HG03460 (cell line): Measurements from ENCODE around the gene ARMC8.

ENCODE experiments used
- ATAC-seq: cut with Tn5 transposase; IDR thresholded peaks from one replicate; pipeline ENCODE4 v1.9.1; 2021; ENCODE audit not compliant: unreplicated experiment

The ARMC8 gene

DNA sequence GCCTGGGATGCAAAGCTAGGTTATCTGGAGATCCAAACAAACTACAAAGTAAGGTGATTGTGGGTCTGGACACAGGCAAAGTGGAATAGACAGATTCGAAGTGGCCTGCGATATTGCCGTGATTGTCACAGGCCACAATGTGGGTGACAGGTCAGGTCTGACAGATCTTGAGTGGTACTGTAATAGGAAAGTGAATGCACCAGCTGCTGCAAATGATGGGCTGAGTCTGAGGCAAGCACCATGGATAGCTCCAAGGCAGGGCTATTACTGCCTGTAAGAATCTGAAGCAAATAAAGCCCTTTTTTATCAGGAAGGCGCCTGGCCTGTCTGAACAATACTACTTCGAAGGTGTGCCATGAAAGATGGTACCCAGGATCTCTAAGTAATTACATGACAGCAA lies 10.0 kb downstream of the ARMC8 start:
- ATAC-seq: no peak

DNA sequence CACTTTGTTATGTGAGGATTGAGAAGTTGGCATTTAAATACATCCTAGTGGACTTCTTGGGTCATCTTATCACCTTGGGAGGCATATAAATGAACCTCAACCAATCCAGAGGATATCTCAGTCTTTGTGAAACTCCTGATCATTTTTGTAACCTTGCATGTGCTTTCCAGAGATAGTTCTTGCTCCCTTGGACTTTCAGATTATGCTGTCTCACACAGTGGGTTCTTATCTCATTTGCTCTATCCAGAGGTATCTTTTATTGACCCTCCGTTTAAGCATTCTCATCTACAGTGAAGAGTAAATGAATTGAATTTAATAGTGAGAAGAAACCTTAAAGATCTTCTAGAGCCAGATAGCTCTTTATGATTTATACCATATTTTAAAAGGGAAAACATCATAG lies 10.4 kb downstream of the ARMC8 start:
- ATAC-seq: no peak

DNA sequence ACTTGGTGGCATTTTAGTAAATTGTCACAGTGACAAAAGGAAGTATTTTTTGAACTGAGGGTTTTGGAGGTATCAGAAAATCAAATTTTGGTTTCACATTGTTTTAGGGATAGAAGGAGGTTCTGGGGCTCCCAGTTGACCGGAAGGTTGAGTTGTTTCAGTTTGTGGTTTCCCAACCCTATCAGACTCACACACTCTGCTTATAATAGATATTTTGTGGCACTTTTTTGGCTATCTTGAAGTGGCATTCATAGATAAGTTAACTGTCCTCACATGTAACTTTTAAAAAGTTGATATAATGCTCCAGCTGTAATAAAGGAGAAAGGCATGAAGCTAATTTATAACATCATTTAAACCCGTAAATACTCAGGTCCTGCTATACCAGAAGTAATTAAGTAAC lies 12.8 kb downstream of the ARMC8 start:
- no peak for ATAC-seq

DNA sequence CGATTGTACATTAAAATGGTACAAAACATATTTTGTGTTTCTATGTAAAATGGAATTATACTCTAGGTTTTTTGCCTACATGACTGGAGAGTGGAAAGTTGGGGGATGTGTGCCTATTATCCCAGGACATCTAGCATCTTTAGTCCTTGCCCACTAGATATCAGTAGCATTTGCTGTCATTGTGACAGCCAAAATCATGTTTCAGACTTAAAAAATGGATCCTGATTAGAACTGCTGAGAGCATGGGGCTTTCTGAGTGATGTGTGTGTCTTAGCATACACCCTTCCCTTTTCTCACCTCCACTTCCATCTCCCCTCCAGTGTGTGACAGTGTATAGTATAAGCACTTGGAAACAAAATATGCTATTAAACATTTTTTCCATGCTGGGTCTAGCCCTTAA lies 13.3 kb downstream of the ARMC8 start:
- no peak for ATAC-seq

DNA sequence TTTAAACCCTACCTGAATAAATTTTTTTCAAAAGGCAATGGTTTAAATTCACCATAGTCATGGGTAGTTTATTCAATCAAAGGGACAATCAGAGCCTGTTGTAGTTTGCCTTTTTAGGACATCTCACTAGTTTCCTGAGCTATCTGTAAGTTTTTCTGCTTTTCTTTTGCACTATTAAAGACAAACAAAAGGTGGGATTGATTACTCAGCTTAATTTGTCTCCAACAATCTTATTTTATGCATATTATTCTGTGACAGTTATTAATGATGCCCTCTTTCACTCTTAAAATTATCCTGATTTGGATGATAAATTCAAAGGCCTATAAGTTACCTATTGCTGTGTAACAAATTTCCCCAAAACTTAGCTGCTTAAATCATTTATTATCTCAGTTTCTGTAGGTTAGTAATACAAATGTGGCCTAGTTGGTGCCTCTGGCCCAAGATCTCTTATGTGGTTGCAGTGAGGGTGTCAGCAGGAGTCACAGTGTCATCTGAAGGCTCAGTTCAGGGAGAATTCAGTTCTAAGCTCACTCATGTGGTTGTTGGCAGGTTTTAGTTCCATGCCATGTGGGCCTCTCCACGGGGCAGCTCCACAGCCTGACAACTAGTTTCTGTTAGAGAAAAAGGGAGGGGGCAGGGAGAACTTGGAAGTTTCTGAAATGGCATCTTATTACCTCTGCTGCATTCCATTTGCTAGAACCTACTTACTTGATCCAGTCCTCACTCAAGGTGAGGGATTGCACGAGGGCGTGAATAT lies 16.0 kb downstream of the ARMC8 start:
- ATAC-seq: no peak

DNA sequence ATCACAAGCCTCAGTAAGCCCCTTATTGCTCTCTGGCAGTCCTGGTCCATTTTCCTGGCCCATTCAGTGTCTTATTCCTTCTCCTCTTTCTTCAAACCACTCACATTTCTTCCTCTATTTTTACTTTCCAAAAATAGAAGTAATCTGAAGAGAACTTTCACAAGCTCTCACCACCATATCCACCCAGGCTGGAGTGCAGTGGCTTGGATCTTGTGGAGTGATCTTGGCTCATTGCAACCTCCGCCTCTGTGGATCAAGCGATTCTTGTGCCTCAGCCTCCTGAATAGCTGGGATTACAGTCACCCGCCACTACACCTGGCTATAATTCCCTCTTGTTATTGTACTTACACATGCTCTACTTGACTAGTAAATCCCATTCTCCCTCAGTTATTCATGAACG lies 16.8 kb downstream of the ARMC8 start:
- no peak for ATAC-seq

DNA sequence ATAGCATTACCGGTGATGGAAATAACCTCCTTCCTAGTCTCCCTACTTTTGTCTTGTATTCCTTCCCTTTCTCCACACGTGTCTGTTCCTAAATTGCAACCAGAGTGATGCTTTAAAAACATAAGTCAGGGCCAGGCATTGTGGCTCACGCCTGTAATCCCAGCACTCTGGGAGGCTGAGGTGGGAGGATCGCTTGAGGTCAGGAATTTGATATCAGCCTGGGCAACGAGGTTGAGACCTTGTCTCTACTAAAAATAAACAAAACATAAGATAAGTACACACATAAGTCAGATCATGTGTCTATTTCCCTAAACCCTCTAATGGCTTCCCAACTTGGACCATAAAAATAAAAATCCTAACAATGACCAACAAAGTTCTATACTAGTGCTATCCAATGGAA lies 18.4 kb downstream of the ARMC8 start:
- no peak for ATAC-seq

DNA sequence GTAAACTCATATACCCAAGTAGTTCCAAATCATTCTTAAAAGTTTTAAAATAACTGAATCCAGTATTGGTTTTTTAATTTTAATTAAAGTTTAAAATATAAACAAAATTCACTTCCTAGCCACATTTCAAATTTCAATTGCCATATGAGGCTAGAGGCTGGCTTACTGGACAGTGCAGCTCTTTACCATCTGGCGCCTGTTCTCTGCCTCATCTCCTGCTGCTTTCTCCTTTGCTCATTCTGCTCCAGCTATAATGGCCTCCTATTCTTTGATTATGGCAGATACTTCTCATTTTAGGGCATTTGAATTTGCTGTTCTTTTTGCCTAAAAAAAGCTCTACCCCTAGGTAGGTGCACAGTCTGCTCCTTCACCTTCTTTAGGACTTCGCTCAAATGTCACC lies 19.1 kb downstream of the ARMC8 start:
- no peak for ATAC-seq

DNA sequence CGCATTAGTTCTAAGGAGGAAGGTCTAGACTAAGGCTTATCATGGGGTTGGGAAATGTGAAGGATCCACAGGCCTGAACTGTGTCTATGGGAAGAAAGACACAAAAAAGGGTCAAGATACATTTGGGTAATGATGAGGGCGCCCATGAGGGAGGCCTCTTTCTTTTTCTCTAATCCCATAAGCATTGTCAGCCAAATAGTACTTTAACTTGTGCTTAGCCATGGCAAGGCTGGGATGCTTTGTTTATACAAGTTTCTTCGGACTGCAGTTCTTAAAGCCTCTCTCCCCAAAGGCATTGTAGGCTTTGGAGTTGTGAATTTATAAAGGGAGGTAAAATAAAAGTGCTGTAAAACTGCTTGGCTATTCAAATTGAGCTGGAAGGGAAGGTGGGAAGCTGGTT lies 23.4 kb downstream of the ARMC8 start:
- ATAC-seq: no peak

DNA sequence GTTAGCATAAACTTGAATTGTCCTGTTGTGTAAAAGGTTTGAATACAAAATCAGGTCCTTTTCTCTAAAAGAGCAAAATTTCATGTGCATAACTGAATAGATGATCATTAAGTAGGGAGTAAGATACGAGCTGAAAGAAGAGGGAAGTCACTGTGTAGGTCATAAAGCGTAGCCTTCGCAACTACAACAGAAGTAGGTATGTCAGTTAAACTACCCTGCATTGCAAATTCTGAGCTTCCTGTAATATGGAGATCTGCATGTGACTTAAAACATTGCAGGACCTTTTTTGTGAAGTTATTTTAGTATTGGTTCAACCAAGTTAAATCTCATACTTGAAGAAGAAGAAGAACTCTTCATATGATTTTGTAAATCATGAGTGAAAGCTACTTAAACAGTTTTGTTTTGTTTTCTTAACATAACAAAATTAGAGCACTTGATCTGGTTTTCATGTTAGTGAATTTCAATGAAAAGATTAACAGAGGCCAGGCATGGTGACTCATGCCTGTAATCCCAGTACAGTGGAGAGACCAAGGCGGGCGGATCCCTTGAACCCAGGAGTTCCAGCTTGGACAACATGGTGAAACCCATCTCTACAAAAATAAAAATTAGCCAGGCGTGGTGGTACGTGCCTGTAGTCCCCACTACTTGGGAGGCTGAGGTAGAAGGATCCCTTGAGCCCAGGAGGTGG lies 26.4 kb downstream of the ARMC8 start:
- no peak for ATAC-seq

DNA sequence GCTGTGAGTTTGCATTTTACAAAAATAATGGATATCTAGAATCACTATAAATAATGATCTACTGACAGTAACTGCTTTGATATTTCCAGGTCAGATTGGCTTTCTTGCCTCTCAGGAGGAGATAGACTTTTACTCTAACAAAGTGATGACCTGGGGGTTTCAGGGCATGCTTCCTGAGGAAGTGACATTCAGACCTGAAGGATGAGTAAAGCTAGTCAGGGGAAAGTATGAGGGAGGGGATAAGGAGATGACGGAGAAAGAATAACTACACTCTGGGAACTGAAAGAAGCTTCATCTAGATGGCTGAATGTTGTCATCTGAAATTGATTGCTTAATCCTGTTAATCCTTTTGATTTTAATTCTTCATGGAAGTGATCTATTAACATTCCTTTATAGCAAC lies 32.2 kb downstream of the ARMC8 start:
- no peak for ATAC-seq

DNA sequence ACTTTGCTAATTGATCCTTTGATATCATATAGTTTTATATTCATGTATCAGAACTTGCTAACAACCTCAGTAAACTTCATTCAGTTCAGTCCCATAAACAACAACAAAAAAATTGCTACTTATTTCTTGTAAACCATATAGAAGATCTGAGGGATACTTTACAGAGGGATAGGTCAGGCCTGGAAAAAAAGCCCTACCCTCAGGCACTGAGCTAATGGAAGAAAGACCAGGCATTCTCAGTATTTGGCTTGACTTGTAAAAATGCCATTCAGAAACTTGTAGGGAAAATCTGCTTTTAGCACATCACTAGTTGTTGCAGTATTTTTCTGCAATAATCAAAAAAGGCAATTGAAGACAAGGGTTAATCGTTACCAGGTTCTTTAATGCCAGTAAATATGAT lies 33.1 kb downstream of the ARMC8 start:
- ATAC-seq: no peak

DNA sequence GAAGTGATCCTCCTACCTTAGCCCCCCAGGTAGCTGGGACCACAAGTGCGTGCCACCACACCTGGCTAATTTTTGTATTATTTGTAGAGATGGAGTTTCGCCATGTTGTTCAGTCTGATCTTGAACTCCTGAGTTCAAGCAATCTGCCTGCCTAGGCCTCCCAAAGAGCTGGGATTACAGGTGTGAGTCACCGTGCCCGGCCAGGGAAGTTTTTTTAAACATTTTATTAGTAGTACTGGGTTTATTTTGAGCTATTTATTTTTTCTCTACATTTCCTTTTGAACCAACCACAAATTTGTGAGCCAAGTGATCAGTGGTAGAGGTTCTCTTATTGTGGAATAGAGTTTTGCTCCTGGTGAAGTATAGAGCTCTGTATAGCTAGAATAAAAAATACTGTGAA lies 33.7 kb downstream of the ARMC8 start:
- no peak for ATAC-seq

DNA sequence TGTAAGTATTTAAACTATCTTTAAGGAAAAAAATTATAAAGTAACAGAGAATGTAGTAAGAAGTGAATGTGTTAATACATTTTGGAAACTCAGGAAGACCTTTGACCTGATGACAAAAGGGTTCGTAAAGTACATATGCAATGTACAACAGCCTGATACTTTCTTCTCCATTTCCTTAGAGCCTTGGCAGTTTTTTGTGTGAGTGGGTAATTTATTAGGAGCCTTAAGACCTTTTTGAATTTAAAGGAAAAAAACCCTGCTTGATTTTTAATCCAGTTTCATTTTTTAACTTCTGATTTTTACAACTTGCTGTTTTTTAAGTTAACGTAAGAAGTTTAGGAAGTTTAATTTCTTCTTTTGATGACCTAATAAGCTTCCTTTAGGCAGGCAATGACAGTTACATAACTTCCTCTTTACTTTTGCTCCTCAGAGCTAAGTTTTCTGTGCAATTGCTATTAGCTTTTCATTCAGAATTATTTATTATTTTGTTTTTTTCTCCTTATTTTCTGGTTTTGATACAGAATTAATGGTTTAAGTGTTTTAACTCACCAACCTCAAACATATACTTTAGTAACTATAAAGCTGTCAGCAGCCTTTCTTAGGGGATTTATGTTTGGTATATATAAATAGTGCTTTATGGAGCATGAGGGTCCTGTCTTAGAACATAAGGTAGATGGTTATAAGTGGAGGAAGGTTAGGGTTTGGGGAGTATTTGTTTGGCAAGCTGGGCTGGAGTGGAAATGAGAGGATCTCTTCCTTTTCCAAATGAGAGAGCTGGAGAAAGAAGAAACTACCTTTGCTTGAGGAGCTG lies 35.2 kb downstream of the ARMC8 start:
- no peak for ATAC-seq

DNA sequence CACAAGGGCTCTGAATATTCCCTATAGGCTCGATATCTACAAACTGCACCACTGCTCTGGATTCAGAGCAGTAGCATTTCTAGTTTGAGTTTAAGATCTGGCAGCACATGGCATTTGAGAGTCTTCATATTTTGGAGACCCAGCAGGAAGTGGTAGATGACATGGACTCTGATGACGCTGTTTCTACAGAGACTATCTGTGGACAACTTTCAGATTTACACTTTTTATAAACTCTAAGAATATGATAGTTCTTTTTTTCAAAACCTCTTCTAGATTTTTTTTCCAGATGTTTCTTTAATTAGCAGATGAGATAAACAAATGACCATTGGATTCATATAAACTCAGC lies 35.8 kb downstream of the ARMC8 start:
- ATAC-seq: no peak

DNA sequence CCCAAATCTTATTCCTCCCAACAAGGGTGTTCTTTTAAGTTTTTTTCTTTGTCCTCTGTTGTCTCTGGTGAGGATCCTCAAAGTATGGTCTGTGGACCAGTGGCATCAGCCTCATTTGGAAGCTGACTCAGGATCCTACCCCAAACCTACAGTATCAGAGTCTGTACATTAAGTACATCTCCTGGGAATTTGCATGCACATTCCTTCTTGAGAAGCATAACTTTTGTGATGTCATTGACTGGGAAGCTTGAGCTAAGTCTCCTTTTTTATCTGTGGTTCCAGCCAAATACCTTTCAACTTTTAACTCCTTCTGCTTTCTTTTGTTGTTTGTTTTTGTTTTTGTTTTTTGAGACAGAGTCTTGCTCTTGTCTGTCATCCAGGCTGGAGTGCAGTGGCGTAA lies 40.5 kb downstream of the ARMC8 start:
- no peak for ATAC-seq

DNA sequence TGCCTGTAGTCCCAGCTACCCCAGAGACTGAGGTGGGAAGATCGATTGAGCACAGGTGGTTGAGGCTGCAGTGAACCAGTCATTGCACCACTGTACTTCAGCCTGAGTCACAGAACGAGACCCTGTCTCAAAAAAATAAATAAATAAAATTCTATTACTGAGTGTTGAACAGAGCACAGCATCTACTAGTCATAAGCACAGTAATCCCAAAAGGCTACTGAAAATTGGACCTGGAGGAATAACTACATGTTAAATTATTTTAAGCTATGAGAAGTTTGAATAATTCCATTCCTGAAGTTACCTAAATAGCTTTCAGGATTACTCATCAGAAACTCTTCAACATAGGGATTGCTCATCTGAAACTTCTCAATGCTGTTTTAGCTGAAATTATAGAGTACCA lies 43.4 kb downstream of the ARMC8 start:
- no peak for ATAC-seq

DNA sequence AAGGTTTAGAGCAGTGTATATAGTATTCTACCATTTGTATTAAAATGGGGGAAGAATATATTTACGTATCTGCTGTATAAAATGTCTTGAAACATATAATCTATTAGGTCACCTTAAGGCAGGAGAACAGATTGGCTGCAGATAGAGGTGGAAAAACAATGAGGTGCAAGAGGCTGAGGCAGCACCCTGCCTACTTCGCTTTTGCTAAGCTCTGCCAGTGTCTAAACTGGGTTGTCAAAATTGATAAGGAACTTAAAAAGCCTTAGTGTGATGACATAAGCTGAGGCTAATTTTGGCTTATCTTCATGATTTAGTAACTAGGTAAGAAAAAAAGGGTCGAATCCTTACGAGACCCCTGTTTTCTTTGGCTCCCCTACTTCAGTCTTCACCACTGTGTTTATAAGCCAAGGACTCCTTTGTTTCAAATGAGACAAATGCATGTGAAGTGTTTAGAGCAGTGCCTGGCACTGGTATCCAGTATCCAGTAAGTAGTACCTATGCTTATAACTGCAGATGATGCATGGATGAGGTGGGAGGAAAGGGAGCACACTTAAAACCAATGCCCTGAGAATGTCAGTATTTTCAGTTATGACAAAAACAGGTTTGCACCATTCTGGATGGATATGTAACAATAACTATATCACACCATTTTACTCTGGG lies 45.7 kb downstream of the ARMC8 start:
- no peak for ATAC-seq

DNA sequence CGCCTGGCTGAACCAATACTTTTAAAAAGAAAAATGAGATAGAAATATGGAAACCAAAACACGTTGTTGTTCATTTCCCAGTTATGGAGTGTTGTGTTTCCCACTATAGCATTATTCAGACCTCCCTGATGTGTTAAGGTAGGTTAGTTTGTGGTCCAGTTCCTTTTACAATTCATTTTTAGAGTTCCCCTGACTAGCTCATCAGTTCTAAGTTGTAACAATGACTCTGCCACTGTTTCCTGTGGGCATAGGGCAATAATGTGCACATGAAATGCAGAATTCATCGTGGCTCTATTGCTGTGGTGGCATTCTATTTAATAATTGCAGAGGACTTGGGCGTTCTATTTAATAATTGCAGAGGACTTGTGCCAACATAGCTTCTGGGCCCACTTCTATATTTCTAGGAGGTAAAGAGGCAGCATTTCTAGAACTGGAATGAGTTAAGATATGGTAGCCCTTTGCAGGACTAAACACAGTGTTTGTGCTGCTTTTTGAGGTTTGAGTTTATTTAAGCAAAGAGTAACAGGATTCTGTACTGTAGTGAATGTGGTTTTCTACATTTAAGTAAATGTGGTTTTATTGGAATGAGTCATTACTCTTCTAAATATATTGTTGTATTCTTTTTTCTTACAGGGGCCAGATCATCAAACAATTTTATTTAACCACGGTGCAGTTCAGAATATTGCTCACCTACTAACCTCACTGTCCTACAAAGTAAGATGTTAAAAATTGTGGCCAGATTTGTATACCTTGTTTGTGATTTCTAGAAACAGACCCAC lies 47.5 kb downstream of the ARMC8 start:
- no peak for ATAC-seq

DNA sequence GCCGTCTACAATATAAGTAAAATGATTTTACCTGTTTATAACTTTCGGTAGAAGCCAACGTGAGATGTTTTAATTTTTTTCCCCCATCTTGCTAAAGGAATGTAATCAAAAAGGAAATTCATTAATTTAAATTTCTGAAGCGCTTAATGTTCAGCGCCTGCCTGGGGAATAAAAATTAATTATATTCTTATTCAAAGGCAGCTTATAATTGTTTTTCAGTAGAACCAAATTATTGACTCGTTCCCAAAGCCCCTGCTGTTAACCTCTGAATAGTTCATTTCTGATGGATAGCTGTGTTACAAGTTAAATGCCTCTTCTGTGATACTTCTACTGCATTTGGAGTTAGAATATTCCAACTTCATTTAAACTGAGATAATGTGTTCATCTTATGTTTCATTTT lies 51.6 kb downstream of the ARMC8 start:
- ATAC-seq: no peak

DNA sequence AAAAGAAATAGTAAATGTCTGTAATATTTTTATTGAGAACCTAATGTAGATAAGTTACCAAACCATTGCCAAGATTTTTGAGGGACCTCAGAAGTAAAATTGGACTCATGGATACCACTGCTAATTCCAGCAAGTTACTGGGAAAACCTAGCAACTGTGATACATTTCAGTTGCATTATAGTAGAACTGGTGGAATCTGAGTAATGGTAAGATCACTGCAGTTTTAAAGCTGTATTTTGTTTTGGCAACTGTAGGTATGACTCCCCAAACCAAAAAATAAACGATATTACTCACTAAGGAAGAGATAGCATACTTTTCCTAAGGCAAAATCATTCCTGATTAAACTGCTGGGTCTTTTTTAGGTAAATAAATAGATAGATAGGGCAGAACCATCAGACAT lies 54.0 kb downstream of the ARMC8 start:
- ATAC-seq: no peak
